HG02763 (cell line): ENCODE data around the gene PCP2.

ENCODE experiments used
- ATAC-seq: cut with Tn5 transposase; IDR thresholded peaks from one replicate; pipeline ENCODE4 v1.9.1; 2021; ENCODE audit warnings: mild to moderate bottlenecking, moderate library complexity; ENCODE audit not compliant: unreplicated experiment

PCP2 gene

GRCh38 chr19:7633698-7634097, at the start of gene PCP2:
Gene PCP2 (minus strand): TSS chr19:7633719. CDS start chr19:7633457, 262 bp downstream.
- ATAC-seq, result no peak

DNA sequence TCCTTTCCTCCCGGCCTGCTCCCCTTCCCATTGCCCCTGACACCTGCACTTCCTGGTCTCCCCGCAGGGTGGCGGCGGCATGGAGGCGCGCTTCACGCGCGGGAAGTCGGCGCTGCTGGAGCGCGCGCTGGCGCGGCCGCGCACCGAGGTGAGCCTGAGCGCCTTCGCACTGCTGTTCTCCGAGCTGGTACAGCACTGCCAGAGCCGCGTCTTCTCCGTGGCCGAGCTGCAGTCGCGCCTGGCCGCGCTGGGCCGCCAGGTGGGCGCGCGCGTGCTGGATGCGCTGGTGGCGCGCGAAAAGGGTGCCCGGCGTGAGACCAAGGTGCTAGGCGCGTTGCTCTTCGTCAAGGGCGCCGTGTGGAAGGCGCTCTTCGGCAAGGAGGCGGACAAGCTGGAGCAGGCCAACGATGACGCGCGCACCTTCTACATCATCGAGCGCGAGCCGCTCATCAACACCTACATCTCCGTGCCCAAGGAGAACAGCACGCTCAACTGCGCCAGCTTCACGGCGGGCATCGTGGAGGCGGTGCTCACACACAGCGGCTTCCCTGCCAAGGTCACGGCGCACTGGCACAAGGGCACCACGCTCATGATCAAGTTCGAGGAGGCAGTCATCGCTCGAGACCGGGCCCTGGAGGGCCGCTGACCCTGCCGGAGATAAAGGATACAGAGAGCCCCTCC, 48.8 kb upstream of the PCP2 start:
- no peak for ATAC-seq

GRCh38 chr19:7681340-7682174, 48.0 kb upstream of the PCP2 start:
- ATAC-seq, result no peak

DNA sequence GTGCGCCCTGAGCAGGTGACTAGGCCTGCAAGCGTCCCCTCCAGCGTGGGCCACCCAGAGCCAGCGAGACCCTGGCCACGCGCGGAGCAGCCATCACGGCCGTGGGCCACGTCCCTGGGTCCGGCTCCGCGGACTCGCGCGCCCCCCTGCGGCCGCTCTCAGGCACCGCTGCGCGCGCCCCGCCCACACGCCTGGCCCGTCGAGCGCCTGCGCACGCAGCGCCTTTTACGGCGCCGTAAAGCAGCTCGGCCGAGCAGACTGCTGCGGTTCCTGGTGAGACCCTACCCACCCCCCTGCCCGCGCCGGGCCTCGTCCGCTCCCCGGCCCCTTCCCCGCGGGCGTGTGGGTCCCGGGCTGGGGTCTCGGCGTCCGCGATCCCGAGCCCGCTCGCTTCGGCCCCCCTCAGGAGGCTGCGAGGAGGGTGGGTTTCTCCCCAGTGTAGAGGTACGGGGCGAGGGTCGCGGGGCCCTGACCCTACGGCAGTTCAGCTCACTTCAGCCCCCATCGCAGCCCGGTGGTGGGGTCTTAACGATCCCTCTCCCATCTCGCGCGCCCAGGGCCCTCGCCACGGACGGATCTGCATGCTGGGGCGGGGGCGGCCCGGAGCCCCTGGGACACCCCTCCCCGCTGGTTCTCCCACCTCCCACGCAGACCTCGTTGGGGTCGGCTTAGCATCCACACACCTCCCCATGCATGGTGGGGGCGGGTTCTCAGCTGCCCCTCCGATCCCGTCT, 47.3 kb upstream of the PCP2 start, which contains the start of gene TRAPPC5:
Gene TRAPPC5 (plus strand): TSS at position 228 of the 734 bp plus-strand sequence. CDS start 1,421 bp downstream, outside the sequence.
- peak; percentile 66 for ATAC-seq

DNA sequence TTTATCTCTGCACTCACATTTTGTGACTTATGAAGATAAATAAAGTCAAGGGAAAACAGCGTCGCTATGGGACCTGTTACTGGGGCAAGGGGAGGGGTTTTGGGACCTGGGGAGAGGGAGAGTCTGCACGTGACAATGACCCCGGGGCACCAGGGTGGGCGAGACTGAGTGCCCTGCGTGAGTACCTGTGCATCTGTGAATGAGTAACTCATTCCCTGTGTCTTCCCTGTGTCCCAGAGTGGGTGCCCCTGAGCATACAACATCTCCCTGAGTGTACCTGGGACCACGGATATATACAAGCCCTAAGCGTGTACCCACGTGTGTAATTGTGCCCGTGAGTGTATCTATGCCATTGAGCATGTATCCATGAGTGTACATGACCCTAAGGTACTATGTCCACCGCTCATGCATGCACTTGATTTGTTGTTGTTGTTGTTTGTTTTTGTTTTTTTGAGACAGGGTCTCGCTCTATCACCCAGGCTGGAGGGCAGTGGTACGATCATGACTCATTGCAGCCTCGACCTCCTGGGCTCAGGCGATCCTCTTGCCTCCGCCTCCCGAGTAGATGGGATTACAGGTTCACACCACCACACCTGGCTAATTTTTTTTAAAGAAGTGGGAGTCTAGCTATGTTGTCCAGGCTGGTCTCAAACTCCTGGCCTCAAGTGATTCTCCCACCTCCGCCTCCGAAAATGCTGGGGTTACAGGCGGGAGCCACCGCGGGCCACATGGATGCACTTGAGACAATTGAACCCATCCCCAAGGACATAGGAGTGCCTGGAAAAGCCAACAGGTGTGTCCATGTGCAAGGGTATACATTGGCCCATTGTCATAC, 46.5 kb upstream of the PCP2 start:
- ATAC-seq, result no peak

DNA sequence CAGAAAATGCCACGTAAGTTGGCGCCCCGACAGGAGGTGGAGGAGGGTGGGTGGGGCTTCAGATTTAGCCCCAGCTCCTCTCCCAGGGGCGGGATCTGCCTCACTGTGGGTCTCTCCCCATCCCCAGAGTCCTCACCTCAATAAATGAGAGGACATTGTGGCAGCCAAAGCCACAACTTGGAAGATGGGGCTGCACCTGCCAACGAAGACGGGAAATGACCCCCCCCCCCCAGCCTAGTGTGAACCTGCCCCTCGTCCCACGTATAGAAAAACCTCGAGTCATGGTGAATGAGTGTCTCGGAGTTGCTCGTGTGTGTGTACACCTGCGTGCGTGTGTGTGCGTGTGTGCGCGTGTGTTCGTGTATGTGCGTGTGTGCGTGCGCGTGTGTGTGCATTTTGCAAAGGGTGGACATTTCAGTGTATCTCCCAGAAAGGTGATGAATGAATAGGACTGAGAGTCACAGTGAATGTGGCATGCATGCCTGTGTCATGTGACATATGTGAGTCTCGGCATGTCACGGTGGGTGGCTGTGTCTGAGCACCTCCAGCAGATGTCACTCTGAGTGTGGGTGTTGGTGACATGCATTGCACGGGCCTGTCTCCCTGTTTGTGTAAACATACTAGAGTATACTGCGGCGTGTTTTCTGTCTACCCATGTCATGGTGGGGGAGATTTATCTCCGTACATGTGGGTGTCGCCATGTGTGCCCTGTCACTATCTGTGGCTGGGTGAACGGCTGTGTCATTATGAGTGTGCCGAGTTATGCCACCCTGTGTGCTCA, 45.6 kb upstream of the PCP2 start:
- no peak for ATAC-seq

DNA sequence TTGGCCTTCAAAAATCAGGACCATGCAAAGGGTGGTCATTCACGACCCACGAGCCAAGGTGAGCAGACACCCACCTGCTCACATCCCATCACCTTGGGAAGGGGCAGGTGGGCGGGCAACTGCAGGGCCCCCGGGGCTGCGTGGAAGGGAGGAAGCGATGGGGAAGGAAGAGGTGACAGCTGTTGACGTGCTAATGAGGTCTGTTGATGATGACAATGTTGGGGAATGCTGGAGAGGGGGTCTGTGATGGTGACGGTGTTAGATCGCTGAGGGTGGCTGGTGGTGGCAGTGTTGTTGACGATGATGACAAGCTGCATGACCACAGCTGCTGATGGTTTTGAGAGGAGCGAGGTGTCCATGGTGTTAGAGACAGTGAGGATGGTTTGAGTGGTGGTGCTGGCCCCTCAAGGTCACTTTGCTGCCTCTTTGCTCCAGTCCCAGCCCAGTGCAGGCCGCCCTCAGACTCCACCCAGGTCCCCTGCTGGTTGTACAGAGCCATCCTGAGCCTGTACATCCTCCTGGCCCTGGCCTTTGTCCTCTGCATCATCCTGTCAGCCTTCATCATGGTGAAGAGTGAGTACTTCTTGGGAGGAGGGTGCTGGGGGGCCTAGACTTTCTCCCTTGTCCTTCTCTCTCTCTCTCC, 44.3 kb upstream of the PCP2 start:
- ATAC-seq, result no peak

DNA sequence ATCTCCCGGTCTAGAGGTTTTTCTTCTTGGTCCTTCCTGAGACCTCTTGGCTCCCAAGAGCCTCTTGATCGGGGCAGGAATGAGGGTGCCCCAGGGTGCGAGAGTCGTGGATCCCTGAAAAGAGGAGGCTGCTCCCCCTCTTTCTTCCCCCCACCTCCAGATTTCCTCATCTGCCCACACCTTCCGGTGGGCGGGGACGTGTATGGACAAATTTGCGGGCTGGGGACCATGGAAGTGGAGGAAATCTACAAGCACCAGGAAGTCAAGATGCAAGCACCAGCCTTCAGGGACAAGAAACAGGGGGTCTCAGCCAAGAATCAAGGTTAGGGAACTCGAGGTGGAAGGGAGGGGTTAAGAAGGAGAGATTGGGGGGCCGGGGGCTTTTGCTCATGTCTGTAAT, 43.3 kb upstream of the PCP2 start, which contains the start of gene MCEMP1:
Gene MCEMP1 (plus strand): TSS at position 237 of the 400 bp plus-strand sequence. CDS start 31 bp downstream, at position 268.
- ATAC-seq, result no peak

GRCh38 chr19:7676376-7676775, 42.9 kb upstream of the PCP2 start:
- no peak for ATAC-seq

DNA sequence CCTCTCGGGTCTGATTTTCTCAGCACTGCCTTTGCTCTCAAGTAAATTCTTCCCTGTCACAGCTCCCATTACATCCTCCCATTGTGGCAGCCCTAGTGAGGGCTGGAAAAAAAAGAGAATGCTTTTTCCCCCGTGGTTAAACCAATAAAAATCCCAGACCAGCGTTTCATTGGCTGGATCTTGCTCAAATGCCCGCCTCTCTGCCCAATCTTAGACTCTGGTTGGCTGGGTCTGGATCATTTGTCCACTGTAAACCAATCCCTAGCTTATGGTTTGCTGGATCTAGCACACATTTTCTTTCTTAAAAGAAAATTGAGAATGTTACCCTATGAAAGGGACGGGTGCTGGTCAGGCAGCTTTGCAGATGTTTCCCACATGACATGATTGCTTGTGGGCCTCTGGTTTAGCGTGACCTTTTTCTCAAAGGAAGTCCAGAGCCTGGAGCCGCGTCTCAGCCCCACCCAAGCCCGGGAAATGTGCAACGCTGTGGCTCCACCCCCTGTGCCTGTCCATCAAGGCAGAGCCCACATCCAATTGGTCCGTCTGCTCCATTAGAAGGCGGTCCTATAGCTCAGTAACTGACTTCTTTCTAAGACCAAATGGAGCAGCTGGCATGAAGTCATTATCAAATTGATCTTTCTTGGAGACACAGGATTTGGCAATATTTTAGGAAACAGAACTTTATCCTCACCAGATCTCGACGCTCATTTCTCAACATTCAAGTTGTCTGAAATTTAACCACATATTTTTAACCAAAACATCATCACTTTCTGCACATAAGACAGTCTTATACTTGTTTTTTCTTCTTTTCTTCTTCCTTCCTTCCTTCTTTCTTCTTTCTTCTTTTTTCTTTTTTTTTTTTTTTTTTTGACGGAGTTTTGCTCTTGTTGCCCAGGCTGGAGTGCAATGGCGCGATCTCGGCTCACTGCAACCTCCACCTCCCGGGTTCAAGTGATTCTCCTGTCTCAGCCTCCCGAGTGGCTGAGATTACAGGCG, 40.8 kb upstream of the PCP2 start:
- ATAC-seq, result no peak

DNA sequence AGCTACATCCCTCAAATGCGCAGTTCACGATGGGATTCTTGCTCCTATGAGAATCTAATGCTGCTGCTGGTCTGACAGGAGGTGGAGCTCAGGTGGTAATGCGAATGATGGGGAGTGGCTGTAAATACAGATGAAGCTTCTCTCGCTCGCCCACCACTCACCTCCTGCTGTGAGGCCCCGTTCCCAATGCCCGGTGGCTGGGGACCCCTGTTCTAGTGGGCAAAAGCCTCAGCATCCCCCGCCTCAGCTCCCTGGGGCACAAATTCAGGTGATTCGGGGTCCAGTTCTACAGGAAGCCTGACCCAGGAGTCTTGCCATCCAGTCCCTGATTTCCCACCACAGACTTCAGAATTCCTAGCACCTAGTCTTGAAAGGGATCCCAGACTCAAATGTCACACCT, 39.0 kb upstream of the PCP2 start:
- ATAC-seq, result no peak

DNA sequence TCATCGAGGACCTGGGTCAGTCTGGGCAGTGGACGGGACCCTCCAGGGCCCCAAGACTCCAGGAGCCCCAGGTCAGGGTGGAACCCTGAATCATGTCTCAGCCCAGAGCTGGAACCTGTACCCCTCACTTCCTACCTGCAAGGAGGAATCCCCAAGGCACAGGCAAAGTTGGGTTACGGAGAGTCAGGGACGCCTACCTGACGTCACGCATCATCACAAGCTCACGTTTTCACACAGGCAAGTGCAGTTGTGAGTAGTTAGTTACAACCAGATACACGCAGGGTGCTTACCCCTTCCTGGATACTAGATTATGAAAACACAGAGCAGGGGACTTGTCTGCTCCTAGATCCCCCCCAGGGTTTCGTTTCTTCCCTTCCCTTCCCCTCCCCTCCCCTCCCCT, 37.3 kb upstream of the PCP2 start:
- no peak for ATAC-seq

- ATAC-seq, result no peak
Measured at GRCh38 chr19:7670150-7670783, 36.7 kb upstream of the PCP2 start.

DNA sequence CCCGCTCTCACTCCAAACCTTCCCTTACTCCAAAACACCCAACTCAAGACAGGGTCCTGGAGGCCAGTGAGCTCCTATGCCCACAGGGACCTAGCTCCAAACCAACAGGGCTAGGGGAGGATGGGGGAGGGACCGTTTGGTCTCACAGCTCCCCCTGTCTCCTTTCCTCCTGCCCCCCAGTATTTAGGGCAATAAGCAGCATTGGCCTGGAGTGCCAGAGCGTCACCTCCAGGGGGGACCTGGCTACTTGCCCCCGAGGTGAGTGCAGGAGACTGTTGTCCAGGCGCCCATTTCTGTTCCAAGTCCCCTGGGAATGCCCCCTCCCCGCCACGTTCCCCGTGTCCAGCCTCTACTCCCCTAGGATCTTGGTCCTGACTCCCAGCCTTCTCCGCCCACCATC, 36.1 kb upstream of the PCP2 start:
- ATAC-seq, result no peak

DNA sequence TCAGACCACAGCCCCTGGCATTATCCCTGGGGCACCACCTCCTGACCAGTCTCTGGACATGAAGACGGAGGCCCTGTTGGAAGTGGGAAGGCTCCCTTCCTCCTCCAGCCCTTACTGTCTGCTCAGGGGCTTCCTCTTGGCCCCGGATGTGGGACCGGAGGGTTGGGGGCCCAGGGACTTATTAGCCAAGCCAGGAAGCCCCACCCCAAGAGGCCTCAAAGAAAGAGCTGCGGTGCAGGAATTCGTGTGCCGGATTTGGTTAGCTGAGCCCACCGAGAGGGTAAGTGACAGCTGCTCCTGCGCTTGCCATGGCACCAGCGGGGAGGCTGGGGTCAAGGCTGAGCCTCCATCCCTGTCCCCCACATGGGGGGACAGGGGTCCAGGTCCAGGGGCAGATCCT, 35.3 kb upstream of the PCP2 start, which contains the start of gene RETN:
Gene RETN (plus strand): TSS at position 208 of the 400 bp plus-strand sequence. CDS start 278 bp downstream, outside the sequence.
- no peak for ATAC-seq

- no peak for ATAC-seq
Measured at GRCh38 chr19:7665076-7665475, 31.6 kb upstream of the PCP2 start.

DNA sequence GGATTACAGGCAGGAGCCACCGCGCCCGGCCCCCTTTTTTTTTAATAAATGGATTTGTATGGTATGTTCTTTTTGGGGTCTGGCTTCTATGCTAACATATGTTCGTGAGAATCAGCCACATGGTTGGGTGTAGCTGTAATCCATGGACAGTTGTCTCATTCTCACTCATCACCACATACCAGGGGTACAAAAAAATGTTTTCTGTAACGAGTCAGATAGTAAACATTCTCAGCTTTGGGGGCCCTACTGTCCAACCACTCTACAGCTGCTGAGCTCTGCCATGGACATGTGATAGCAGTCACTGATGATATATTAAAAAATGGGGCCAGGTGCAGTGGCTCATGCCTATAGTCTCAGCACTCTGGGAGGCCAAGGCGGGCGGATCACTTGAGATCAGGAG, 30.2 kb upstream of the PCP2 start:
- ATAC-seq, result no peak
